GM21447 (cell line): ENCODE measurements around the gene ERC1.

Experiments
- ATAC-seq: cut with Tn5 transposase; IDR thresholded peaks from one replicate; pipeline ENCODE4 v1.9.1; 2021; ENCODE audit not compliant: unreplicated experiment

The ERC1 gene

DNA sequence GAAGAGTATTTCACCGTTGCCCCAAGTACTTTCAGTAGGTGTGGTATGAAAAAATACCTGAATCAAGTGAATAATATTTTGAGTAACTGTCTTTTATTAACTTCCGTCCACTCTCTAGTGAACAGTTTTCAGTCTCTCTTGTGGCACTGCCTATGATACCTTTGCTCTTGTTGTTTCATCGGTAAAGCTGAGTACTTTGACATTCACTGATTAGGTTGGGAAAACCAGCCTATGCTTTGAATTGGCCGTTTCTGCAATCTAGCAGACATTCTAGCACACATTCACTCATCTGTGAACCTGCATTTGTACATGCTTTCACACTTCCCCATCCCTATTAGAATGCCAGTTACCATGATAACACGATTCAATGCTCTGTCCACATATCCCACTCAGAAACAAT lies 386.1 kb downstream of the ERC1 start:
- no peak for ATAC-seq

DNA sequence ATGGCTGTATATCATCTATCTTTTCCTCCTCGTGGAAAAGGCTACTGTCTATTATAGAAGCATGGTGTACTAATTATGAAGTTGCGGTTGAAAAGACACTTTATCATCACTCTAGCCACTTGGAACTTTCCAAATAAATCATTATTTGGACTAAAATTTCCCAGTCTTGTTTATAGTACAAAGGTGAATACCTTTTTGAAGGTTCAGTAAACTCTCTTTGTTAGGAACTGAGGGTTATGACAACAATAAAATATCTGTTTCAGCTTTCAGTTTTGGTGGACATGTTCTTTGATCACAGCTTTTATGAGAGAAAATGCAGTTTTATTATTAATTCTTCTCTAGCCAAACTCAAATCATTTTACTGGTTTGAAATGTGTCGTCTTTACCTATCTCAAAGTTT lies 386.7 kb downstream of the ERC1 start:
- no peak for ATAC-seq

DNA sequence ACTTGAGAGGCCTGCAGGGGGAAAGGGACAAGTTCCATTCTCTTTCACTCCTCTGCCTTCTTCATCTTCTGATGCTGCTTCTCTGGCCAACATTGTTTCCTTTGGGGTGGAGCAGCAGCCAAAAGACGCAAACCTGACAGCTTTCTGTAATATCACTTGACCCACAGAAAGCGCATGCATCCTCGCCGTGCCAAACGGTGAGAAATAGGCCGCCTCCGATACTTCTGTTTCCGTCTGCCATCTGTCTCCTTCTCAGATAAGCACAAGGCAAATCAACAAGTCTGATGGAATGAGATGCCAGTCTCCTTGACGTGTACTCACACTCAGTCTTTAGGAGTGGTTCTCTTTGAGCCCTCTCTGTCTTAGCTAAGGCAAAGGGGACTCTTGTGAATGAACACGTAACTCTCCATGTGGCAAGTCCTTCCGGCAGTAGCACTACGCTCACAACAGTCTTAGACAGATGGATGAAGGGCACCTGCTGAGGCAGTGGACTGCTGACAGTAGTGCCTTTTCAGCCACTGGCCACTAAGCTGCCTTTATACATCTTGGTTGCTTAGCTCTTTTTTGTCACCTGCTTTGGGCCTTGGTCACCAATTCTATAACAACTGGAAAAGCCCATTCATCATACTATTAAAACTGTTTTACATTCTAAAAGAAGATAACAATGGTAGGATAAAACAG lies 389.3 kb downstream of the ERC1 start:
- ATAC-seq: no peak

DNA sequence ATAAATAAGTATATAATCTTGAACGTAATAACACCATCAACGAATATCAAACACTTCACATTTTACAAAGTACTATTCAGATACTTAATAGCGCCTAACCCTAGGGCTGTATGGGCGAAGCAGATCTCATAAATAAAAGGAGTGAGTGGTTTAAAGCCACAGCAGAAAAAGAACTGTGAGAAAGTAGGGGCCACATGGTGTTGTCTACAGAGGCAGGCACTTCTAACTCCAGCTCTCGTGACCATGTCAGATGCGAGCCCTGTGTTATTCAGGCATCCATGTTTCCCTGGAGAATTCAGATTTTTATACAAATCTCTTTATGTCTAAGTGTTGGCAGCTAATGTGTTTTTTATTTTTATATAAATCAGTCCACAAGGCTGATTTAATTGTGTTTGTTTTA lies 391.1 kb downstream of the ERC1 start:
- ATAC-seq: no peak

DNA sequence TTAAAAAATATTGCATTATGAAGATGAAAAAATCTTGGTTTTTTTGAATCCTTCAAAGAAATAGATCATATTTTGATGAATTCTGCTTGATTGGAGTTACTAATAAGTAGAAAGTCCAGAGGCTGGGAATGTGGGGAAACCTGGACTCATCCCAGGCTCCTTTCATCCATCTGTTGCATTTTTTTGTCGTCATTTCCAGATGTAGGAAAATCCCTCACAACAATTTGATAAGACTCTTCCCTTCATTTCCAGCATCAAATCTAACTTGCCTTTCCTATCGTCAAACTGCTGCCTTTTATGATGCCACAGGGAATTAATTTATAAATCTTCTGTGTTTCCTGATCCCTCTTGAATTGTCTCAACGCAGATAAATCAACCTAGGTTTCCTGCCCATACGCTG lies 391.8 kb downstream of the ERC1 start:
- no peak for ATAC-seq

DNA sequence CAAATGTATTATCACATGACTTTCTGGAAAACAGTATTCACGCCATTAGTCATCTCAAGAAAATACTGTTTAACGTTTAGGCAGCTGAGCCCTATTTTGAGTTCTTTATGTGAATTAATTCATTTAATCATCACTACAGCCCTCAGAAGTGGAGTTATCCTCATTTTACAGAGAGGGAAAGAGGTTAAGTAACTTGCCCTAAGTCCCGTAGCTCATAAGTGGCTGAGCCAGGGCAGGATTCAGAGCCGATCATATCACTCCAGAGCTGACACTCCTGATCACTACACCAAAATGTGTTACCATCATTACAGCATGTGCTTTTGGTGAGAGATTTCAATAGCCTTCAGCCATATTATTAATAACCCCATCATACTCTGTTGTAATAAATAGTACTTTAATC lies 392.7 kb downstream of the ERC1 start:
- ATAC-seq: no peak

DNA sequence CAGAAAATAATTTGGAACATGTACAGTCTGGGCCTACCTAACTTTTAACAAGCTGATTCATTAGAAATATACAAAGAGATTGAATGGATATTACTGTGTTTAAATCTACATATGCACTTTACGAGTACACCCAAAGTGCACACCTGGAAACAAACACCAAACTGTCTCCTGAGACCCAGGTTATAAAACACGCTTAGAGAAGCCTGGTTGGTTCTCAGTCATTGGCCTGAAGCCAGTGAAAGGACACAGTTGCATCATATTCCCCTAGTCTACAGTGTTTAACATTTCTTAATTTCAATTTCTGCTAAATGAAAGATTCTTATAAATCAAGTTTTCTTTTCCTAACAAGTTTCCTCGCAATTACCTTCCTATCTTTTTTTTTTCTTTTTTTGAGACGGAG lies 393.9 kb downstream of the ERC1 start:
- ATAC-seq: no peak

DNA sequence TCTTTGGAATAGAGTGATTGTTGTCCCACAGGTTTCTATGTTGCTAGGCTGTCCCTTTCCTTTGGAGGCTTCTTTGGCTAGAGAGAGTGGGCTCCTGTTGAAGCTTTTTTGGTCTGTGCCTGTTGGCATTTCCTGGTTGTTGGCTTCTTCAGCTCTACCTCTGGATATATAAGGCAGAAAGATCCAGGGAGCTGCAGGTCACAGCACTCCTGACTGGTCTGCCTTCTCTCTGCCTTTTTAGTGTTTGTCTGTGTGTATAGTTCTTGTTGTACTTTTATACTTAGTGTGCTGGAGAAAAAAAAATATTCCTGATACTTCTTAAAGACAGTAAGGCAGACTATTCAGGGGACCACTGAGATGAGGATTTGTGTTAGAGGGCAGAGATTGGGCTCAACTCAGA lies 400.7 kb downstream of the ERC1 start:
- no peak for ATAC-seq

DNA sequence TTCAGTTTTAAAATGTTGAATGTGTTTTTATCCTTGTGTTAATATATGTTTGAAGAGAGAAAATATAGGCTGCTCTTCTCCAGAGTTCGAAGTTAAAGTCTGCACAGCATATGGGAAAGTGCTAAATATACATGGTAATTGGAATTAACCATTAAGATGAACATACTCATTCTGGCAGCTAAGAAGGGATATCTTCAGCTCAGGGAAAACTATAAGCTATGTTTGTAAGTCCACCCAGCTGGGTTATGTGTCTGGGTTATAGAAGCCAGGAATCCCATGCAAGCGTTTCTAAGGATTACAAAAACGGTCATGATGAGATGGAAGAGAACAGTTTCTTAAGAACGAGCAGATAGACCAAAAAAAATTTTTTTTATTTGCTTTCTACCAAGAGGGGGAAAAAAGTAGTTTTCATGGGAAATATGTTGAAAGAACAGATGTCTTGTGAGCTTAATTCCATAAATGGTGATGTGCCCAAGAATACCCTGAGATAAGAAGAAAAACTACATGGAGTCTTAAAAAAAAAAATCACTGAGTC lies 404.5 kb downstream of the ERC1 start:
- ATAC-seq: no peak

DNA sequence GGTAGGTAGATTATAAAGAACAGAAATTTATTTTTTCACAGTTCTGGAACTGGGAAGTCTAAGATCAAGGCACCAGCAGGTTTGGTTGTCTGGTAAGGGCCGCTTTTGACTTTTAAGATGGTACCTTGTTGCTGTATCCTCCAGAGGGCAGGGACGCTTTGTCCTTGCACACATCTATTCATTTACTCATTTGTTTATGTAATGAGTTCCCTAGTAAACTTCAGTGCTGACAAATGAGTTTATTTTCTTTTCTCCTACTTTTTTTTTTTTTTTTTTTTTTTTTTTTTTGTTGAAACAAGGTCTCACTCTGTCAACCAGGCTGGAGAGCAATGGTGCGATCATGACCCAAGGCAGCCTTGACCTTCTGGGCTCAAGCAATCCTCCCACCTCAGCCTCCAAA lies 407.6 kb downstream of the ERC1 start:
- ATAC-seq: no peak

DNA sequence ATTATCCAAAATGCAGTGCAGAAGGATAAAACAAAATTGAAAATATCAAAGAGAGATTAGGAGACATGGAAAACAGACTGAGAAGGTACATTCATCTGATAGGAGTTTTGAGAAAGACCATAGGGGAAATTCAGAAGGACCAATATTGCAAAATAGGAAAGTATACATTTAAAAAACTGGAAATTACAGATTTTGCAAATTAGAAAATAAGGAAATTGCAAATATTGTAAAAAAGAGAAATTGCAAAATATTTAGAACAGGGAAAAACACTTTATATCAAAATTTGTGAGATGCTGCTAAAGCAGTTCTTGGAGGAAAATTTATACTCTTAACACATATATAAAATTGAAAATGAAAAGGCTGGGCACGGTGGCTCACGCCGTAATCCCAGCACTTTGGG lies 410.9 kb downstream of the ERC1 start:
- no peak for ATAC-seq

DNA sequence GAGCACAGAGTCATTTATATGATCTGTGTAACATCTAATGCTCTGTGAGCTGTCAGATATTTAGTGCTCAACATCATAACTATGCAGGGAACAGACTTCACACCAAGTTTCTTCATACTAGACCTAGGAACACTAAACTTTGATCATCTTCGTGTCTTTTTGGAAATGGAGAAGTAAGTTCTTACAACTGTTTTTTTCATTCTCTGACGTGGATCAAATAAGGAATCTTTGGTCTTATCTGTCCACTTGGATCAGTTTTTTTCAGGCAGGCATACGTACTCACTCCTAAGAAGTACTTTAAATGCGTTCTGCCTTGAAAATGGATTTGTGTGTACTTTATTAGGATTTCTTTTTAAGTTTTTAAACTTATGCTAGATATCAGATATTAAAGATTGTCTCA lies 412.4 kb downstream of the ERC1 start:
- no peak for ATAC-seq

DNA sequence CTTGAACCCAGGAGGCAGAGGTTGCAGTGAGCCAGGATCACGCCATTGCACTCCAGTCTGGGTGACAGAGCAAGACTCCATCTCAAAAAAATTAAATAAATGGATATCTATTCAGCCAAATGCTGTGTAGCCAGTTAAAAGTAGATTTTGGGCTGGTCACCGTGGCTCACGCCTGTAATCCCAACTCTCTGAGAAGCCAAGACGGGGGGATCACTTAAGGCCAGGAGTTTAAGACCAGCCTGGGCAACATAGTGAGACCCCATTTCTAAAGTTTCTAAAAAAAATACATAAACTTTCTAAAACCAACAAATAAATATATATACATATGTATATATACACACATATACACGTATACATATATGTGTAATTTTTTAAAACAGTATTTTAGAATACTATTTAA lies 414.6 kb downstream of the ERC1 start:
- ATAC-seq: no peak

DNA sequence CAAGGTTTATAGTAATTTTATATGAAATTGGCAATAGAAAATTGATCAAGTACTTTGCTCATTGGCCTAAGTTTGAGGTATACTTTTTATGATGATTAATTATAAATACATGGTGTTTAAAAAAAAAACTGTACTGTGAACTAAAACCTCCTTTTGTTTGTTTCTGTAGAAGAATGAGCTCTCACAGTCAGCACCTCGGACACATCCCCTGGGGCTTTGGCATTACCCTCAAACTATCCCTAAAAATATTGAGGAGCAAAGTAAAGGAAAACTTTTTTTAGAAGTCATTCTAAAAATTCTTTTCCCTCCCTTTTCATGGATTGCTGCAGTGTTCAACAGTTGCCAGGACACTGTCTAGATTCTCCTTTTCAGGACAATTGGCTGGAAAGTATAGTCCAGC lies 419.8 kb downstream of the ERC1 start:
- ATAC-seq: no peak

DNA sequence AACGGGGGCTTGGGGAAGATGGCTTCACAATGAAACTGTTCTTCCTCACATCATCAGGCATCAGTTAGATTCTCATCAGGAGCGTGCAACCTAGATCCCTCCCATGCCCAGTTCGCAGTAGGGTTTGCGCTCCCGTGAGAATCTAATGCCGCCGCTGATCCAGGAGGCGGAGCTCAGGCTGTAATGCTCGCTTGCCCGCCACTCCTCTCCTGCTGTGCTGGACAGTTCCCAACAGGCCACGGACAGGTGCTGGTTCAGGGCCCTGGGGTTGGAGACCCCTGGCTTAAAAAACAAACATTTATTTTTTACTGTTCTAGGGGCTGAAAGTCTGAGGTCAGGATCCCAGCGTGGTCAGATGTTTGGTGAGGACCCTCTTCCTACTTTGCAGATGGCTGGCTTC lies 422.9 kb downstream of the ERC1 start:
- ATAC-seq: no peak

DNA sequence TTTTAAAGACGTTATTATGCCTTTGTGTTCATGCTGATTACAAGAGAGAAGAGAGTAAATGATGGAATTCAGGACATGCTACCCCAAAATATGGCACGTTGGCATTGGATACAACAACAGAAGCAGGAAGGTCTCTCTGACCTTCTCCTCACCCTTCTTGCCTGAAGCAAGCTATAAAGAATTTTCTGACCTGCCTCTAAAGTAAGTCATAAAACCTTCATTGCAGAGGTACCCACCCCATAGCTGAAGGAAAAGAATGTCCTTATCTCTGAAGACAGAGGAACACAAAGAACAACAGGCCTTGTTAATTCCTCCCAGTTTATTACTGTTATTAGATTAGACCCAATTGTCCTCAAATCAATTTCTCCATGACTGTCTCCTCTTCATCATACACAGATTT lies 427.1 kb downstream of the ERC1 start:
- ATAC-seq: no peak

DNA sequence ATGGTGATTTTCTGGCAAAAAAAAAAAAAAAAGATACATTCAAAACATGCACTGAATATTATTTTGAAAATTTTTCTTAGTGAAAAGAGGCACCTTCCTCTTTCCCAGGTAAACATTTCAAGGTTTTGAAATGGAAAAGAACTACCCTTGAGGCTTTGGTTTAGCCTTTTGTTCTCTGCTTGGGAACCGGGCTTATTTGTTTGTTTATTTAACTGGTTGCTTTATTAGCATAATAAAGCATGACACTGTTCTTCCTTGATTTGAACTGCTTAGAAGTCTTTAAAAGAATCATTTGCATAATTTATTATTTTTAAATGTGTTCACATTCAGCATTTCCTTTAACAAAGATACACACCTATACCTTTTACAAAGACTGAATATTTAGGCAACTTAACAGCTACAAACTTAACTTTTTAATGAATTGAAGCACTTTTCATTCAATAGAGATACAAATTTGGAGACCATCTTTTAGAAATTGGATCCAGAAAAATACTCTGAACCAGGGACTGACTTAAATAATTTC lies 428.9 kb downstream of the ERC1 start:
- no peak for ATAC-seq

DNA sequence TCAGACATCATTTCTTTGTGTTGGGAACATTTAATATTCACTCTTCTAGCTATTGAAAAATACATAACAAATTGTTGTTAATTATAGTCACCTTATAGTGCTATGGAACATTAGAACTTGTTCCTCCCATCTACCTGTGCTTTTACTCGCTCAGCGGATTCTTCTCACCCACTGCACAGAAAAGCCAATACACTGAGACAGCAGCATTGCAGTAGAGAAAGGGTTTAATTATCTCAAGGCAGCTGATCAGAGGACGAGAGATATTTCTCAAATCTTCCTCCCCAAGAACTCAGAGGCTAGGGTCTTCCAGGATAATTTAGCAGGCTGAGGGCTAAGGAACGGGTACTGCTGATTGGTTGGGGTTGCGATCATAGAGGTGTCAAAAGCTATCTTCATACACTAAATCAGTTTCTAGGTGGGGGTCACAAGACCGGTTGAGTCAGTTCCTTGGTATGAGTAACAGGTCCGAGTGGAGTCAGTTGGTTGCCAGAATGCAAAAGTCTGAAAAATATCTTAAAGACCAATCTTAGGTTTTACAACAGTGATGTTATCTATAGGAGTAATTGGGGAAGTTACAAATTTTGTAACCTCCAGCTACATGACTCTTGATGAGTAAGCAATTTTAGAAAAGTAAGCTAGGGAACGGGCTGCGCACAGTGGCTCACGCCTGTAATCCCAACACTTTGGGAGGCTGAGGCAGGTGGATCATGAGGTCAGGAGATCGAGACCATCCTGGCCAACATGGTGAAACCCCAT lies 430.2 kb downstream of the ERC1 start:
- no peak for ATAC-seq

DNA sequence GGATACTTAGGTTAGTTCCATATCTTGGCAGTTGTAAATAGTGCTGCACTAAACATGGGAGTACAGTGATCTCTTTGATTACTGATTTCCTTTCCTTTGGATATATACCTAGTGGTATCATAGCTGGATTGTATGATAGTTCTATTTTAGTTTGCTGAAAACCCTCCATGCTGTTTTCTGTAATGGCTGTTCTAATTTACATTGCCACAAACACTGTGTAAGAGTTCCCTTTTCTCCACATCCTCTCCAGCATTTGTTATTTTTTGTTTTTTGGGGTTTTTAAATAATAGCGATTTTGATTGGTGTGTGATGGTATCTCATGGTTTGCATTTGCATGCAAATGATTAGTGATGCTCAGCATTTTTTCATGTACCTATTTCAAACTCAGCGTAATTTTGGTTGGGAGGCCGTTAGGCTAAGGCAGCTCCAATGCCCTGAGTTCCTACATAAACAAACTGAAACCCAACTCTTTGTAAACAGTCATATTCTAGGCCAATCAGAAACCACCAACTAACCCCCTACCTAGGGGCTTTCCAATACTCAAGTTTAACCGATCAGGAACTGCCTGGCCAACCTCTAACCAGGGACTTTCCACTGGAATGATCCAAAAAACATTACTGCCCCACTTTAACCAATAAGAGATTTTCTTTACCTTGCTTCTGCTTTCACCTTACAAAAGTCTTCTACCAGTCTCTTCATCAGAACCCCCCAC lies 431.7 kb downstream of the ERC1 start:
- no peak for ATAC-seq

DNA sequence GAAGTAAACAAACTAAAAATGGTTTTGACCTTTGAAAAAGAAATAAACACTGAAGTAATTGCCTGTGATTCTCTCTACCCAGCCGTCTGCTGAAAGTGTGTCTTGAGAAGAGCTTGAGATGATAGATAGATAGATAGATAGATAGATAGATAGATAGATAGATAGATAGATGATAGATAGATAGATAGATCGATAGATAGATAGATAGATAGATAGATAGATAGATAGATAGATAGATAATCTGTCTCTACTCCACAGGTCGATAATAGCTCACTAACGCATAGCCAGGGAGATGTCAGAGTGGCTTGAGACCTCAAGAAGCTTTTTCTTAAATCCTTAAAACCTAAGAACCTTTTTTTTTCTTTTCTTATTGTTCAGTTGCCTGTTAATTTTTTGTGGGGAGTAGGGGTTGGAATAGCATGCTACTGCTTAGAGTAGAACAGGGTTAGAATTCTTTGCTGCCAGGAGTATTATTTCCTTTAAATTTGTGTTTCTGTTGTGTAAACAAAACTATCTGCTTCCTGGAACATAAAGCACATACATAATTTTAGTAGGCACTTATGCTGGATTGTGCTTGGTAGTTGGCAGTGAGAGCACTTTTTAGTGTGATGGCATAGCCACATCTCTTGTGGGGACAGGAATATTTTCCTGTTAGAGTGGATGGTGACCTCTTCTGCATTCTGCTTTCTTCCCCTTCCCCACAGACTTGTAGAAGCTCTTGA lies 433.8 kb downstream of the ERC1 start:
- no peak for ATAC-seq

DNA sequence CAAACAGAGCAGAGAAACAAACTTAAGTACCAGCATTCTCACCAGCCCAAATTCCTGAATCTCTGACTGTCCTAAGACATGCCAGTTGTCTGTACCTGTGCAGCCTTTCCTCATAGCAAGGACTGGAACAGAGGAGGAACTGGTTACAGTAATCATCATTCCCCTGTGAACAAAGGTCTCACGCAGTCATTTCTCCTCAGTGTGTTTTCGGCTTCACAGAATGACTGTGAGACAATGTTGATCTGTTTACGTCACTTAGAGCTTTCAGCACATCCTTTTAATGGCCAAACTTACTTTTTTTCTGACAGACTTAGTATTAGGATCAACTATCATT lies 434.3 kb downstream of the ERC1 start:
- ATAC-seq: no peak
